ENCODE results near the gene BCL2L11. TPM values are rescaled to one million over a fixed set of nuclear protein-coding genes. Genes with fewer than 3 reads are reported as not detected.

BCL2L11 gene
- total RNA-seq, 2 donors from 2014 or later, result 12.9 to 13.4 TPM

- no peak overlapping the region for H3K4me3 Mint-ChIP-seq
- peaks cover 11% of the 10 kb centered on the region for H3K36me3 Mint-ChIP-seq (ENCODE audit: low read depth)
- no peak overlapping the region for H3K27ac Mint-ChIP-seq
- H3K9me3 Mint-ChIP-seq, result peaks cover 10% of the 10 kb centered on the region
- no peak for ATAC-seq (replicated peaks)
- H3K27me3 Mint-ChIP-seq, result peaks cover 4% of the 10 kb centered on the region
- H3K4me1 Mint-ChIP-seq, result no peaks in the 10 kb centered on the region
These were observed 96.3 kb downstream of the BCL2L11 start for GRCh38 chr2:111216811-111217652.
